Hematopoietic multipotent progenitor cell treated with erythropoietin and hydrocortisone succinate and interleukin-3 and kit ligand, for 8 days (in vitro differentiated cells): ENCODE measurements around the gene CYP2J2.
"Not testable (repeated sequence)": the region's sequence is repeated elsewhere in the genome, so short reads cannot be mapped to it uniquely, and the experiment has no call there.

Experiments
- DNase-seq: peaks from one replicate; pipeline ENCODE4 v3.0.0-alpha.2; 2015

Gene CYP2J2

DNA sequence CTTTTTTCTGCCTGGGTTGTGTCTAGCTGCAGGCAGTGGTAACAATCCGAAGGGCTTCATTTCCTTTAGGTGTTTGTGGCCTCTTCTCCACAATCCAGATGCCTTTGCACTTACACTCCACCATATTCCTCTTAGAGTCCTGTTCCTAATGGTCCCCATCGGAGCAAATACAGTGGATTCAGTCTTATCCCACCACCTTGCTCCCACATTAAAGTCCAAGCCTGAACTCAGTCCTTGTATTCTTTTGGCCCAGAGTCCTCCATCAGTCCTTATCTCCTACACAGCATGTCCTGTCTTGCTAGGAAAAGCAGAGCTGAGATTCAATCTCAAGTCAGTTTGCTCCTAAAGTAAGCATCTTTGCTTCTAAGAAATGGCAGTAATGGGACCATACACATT lies 8.8 kb downstream of the CYP2J2 start:
- DNase-seq = no peak

DNA sequence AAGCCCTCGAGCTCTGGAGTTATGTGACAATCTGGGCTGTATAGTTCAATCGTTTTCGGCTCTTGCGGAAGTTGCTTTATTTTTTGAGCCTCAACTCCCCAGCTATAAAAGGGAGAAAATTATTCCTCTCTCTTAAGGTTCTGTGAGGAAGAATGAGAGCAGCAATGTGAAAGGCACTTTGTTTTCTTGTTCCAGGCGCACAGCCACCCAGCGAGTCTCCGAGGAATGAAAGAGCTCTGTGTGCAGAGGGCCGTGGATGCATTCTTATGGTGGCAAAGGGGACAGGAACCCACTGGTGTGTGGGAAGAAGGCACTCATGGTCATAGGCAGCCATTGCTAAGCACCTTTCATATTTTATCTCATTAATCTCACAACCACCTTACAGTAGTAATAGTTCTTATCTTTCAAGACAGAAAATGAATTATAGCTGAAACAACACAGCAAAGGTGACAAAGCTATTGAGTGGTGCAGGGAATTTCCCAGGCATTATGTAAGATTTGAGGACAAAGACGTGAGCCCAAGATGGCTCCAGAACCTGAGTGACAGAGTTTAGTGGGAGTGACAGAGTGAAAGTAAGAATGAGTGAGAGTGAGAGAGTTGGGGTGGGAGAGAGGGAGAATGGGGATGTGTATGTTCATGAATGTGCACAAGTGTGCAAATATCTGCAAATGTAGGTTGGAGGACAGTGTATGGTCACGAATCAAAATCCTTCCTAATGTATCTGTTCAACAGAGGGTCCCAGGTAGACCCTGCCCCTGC lies 9.4 kb downstream of the CYP2J2 start:
- no peak for DNase-seq

DNA sequence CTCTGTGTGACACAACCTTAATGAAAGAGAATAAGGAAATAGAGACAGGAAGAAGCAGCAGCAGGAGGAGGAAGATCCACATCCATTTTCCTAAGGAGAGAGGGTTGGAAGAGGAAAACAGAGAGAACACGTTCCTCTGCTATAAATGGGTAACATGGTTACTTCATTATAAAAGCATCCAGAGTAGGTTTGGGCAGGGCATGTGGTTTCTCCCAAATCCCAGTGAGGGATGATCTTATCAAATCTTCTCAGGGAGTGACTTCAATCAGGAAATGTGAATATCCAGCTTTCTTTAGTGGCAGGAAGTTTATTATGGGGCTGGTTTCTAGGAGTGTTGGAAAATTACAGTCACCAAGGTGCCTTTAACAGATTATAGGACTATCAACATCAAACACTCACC lies 11.1 kb downstream of the CYP2J2 start:
- DNase-seq = no peak

DNA sequence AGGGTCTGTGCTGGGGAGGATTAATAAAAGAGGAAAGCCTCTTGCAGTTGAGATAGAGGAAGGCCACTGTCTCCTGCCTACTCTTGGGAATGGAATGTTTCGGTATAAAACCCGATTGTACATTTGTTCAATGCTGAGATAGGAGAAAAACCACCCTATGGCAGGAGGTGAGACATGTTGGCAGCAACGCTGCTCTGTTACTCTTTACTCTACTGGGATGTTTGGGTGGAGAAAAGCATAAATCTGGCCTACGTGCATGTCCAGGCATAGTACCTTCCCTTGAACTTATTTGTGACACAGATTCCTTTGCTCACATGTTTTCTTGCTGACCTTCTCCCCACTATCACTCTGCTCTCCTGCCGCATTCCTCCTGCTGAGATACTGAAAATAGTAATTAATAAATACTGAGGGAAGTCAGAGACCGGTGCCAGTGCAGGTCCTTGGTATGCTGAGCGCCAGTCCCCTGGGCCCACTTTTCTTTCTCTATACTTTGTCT lies 11.7 kb downstream of the CYP2J2 start:
- DNase-seq = not testable (repeated sequence)

DNA sequence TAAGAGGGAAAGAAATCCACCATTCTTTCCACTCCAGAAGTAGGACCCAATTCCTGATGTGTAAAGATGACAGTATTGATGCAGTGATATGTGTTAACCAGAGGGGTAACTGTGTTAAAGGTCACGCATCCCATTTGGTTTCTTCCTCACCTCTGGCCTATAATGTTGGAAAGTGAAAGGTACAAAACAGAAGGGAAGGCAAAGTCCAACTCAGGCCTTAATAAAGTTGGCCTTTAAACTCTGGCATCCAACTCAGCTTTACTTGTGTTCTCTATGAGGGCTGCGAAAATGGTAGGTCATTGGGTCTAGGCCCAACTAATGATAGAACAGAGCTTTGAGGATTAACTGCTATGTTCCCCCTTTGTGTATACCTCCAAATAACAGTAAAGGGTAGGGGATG lies 17.9 kb downstream of the CYP2J2 start:
- DNase-seq = no peak

DNA sequence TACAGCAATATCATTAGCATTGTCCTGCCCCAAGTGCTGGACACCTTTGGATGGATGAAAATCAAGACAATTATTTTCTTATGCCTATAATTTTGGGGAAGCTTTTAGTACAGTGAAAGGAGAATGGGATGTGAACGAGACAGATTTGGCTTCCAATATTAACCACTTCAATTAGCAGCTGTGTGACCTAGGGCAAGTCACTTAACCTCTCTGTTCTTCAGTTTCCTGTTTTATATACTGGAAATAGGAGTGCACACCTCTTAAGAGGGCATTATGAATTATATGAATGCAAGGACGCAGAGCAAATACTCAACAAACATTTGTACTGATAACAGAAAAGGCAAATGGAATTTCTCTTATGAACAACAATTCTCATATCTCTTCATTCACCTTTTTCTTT lies 18.5 kb downstream of the CYP2J2 start:
- no peak for DNase-seq

DNA sequence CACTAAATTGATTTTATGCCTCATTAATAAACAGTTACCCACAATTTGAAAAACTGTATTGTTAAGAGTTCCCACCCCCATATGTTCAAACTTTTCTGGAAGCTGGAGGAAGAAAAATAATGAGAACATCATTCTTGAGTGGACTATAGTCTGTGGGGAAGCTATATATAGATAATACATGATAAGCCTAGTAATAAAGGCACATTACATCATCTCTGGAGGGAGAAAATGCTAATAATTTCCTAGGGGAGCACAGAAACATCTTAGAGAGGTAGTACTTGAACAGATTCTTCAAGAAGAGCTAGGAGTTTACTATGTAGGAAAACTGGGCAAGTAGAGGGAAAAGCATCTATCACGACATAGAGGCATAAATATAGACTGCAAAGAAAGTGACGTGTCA lies 19.6 kb downstream of the CYP2J2 start:
- DNase-seq = no peak

DNA sequence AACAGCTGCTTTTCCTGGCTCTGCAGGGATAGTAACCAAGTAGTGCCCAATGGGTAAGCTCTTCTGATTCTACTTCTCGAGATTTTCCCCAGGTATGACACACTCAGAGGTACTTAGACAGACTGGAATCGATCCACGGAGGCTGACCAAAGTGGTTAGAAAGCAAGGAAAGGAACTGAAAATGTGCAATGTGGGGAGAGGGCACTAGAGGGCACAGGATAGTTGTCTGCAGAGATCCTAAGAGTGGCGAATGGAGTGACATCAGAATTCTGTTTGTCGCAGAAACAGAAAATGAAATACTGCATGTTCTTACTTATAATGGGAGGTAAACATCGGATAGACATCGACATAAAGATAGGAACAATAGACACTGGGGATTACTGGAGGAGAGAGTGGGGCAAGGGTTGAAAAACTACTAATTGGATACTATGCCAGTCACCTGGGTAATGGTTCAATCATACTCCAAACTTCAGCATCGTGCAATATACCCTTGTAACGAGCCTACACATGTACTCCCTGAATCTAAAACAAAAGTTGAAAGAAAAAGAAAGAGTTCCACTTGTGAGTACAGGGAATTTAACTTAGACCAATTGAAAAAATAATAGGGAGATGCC lies 23.3 kb downstream of the CYP2J2 start:
- DNase-seq = peak; percentile 36

DNA sequence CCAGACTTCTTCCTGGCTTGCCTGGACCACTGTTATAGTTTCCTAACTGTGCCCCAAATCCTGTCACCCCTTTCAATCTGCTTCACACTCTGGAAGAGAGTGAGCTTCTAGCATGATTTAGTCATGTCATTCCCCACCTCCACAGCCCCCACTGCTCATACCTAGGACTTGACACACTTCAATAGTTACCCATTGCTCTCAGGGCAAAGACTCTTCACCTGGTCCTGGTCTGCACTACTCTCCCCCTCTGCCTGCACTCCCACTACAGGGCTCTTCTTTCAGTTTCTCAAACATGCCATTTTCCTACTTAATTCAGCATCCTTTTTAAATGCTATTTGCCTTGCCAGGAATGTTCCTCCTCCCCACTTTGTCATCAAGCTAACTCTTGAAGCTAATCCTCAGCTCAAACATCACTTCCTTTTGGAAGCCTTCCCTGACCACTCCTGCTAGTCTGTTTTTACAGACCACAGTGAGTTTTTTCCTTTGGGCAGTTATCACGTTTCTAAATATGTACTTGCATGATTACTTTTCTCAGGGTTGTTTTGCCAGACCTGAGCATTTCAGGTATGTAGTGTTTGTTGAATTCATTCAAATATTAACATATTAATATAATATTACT lies 24.7 kb downstream of the CYP2J2 start:
- no peak for DNase-seq

DNA sequence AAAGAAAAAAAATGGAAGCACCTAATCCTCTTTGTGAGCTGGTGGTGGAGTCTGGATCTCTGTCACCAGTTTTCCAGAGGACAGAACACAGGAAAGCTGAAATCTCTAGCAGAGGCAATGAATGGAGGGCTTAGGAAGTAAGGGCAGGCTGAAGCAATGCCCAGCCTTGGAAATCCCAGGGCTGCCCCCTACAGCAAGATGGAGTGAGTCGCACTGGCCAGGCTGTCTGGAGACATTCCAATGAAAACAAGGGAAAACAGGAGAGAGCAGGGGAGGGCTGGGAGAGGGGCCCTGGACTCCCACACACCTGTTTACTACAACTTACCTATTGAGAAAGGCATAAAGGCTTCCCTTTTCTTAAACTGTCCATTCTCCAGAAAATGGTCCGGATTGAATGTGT lies 25.9 kb downstream of the CYP2J2 start:
- no peak for DNase-seq

DNA sequence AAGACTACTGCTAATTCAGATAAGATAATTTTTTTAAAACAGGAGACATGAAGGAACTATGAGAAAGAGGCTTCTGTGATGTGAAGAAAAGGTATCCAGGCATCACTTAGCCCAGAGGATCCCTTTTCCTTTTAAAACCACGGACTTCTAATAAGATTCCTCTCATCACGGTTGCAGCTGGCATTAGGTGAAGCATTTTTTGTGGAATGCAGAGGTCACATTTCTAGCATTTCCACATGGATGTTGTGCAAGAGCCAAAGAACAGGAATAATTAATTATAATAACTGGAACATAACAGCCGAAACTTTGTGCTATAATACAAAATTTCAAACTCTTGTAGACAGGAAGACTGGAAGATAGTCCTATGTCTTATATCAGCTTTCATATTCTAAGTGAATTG lies 27.6 kb downstream of the CYP2J2 start:
- no peak for DNase-seq

DNA sequence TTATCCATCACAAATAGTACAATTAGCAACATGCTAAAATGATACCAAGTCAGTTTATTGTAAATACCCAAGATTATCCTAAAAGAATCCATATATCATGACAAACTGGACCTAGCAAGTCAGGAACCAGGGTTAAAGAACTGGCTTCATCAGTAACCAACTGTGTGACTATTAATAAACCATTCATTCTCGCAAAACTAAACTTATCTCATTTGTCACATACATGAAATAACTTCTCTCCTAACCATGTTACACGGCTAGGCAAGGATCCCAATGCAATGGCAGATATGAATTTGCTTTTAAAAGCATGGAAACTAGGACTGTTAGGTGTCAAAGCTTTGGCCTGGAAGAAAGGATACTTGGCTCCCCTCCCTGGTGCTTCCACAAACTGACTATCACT lies 29.4 kb downstream of the CYP2J2 start:
- DNase-seq = no peak

DNA sequence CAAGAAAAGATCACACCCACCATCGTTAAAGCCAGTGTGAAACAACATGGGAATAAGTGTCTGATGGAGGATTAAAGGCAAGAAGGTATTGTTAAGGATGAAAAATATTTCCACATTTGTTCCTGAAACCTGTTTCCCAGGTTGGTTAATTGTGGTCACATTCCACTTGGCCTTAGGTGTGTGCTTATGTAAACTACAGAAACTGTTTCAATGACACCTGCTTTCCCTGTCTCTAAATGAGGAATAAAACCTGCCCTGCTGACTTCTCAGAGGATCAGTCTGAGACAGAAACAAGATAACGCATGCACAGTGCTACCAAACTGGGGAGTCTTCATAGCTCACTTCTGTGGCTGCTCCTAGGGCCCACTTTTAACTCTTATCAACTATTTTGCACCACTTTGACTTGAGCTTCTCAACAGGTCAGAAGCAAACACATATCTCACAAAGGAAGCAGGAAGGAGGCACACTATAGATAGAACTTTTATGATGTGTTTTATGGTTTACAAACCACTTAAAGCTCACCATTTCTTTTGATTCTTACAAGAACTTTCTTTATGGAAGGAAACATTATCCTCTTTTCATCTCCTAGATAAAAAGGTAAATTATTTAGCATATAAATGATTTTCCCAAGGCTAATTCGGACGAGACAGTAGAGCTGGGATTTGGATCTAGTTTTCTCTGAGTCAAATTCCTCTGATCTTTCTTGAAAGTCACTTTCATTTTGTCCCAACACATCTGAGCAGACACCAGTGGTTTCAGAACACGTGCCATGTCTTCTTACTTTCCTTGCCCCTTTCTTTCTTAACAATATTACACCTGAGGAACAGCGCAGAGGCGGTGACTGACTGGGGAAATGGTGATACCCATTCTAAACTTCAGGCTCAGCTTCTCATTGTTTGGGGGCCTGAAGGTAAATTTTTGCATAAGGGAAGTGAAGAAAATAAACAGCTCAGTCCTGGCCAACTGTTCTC lies 33.4 kb downstream of the CYP2J2 start:
- no peak for DNase-seq

DNA sequence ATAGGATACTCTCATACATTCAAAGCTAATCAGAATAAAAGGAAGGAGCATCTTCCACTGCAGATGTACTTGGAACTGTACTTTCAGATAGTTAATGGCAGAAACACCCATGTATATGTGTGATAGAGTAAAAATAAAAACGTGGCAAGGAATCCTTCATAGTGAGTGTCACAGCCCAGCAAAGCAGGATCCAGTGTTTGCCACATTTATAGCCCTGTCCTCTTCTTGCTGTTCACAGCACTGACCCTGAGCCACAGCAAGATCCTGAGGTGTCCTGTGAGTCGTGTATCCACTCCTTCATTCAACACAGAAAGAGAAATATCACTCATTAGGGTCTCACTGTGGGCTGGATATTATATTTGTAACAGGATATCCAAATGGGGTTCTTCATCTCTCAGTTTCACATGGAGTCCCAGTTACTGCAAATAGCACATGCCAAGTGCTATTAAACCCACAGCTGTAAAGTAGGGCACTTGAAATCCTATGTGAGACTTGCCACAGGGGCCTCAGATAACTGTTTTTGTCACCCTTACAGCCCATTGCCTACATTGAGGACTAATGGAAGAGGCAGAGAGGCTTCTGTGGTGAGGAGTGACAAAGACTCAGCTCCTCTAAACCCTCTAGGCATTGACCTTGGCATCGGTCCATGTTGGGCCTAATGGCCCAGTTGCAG lies 41.3 kb downstream of the CYP2J2 start:
- DNase-seq = no peak

DNA sequence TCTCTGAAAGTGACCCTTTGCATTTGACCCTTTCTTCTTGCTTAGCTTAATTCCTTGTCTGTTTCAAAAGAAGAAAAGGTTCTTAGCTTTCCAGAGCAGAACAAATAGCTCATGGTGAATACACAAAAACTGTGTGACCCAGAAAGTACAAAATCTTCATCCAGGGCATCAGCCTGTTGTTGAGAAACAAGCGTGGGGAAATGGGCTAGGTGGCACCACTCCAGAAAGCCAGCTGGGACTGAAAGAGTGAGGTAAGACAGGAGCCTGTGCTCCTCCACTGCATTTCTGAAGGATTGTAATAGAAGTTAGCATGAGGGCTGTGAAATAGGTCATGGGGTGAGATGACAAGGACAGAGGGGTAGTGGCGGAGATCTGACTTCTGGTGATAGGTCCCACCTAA lies 45.8 kb downstream of the CYP2J2 start:
- no peak for DNase-seq

DNA sequence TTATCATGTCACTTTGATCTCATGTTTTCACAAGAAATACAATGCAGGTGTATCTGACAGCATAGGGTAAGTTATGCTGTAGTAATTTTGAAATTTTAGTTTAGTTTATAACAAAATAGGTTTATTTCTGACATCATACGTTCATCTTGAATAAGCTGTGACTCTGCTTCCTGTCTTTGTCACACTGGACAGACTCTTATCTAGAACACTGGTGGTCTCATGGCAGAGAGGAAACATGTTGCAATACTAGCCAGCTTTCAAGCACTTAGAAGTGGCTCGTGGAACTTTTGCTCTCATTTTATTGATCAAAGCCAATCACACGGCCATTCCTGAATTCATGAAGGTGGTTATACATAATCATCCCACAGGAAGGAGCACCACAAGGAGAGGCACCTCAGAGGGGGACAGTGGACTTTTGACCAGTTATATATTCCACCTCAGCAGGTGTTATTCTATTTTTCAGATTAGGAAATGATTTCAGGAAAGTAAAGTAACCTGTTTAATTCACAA lies 46.5 kb downstream of the CYP2J2 start:
- DNase-seq = peak; percentile 11

DNA sequence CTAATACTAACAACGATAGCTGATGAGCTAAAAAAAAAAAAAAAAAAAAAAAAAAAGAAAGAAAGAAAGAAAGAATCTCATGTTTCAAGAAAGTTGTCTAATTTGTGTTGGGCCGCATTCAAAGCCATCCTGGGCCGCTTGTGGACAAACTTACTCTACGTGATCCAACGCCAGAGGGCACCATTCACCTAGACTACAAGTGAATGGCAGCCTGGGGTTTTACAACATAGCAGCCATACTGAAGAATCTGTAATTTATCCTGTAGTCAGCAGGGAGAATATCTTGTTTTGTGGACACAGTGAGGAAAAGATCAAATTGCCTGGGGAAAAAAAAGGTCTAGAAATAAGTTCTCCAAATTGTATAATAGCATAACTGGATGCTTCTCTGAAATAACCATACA lies 47.0 kb downstream of the CYP2J2 start:
- DNase-seq = peak; percentile 67

DNA sequence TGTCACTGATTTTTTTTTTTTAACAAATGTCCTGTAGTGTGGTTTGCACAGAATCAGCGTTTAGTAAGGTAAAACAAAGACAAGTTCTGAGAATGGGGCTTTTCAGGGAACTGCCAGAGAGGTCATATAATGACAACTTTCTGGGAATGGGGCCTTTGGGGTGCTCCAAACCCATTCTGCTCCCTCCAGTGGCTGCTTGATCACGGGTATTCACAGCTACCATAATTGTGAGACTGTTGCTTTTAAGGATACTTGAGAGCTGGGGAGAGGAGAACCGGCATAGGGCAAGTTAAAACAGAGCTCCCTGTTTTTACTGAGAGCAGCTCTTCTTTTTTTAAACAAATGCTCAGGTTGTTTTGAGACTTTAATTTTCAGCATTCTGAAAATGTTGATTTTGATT lies 48.2 kb downstream of the CYP2J2 start:
- DNase-seq = no peak

DNA sequence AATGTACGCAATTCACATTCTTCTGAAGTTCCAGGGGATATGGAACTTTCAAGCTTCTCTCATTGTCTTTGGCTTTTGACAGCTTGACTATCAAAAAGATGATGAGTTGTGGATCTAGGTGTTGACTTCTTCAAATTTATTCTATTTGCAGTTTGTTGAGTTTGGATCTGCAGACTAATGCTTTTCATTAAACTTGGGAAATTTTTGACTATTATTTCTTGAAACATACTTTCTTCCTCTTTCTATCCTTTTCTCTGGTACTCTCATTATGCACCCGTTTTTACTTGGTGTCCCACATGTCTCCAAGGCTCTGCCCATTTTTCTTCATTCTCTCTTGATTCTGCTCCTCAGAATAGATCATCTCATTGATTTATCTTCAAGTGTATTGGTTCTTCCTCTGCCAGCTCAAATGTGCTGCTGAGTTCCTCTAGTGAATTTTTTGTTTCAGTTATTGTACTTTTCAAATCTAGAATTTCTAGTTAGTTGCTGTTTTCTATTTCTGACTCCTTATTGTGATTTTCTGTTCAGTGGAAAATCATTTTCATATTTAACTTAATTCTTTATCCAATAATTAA lies 49.4 kb downstream of the CYP2J2 start:
- DNase-seq = no peak

DNA sequence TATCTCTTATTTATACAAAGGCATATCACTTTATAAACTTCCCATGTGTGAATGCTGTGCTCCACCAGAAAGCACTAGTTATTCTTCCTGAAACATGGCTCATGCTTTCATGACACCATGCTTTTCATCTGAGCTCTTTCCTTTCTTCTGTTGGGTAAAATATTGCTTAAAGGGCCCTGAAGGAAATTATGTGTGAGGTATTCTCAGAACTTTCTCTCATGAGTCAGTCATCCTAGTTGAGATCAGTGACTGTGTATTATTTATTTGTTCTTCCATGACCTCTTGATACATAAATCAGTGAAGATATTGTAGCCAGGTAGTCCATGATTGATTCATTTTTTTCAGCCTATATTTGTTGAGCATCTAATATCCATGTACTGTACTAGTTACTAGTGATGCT lies 54.8 kb downstream of the CYP2J2 start:
- no peak for DNase-seq

DNA sequence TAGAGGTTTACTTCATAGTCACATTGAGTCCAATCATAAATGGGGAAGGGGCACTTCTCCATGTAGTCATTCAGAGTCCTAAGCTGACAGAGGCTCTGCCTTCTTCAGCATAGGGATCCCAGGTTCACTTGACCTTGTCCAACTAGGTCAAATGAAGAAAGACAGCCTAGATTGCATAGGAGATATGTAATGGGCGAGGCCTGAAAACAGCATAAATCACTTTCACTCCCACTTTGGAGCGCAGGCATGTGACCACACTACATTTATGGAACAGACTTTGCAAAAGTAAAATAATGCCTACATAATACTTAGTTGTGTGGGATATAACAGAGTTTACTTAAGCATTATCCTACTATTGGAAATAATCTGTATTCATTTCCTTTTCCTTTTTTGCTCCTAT lies 60.1 kb downstream of the CYP2J2 start:
- DNase-seq = no peak
